Measurements from ENCODE around the gene TRIM32.
A peak's percentile ranks its signal among the peaks of the same experiment; 100 is the strongest.

TRIM32 gene

GRCh38 chr9:116687074-116687753 is at the start of gene TRIM32:
TRIM32 (plus strand) TSS chr9:116687305; CDS start chr9:116697743, 10,438 bp downstream.
- peak; percentile 75 to 77 for DNase-seq

GRCh38 chr9:116639251-116639741 is 47.8 kb upstream of the TRIM32 start:
- no peak for DNase-seq

GRCh38 chr9:116641292-116642059 is 45.6 kb upstream of the TRIM32 start:
- DNase-seq, result no peak

GRCh38 chr9:116643691-116644090 is 43.4 kb upstream of the TRIM32 start:
- DNase-seq, result no peak

- DNase-seq, result no peak
These were observed 42.9 kb upstream of the TRIM32 start for GRCh38 chr9:116644091-116644688.

- peak; percentile 53 to 65 for DNase-seq
These were observed 40.2 kb upstream of the TRIM32 start for GRCh38 chr9:116646661-116647514.

- DNase-seq, result no peak
These were observed 39.6 kb upstream of the TRIM32 start for GRCh38 chr9:116647515-116647809.

GRCh38 chr9:116653348-116654058 is 33.6 kb upstream of the TRIM32 start:
- no peak for DNase-seq

GRCh38 chr9:116654059-116654355 is 33.1 kb upstream of the TRIM32 start:
- DNase-seq, result no peak

GRCh38 chr9:116656501-116656971 is 30.6 kb upstream of the TRIM32 start:
- no peak for DNase-seq

- DNase-seq, result no peak
These were observed 30.1 kb upstream of the TRIM32 start for GRCh38 chr9:116656977-116657376.

GRCh38 chr9:116658265-116658664 is 28.8 kb upstream of the TRIM32 start:
- no peak for DNase-seq

GRCh38 chr9:116661037-116661954 is 25.8 kb upstream of the TRIM32 start:
- peak; percentile 85 to 94 for DNase-seq

GRCh38 chr9:116662646-116663310 is 24.3 kb upstream of the TRIM32 start:
- no peak for DNase-seq

- no peak for DNase-seq
These were observed 23.5 kb upstream of the TRIM32 start for GRCh38 chr9:116663581-116663980.

GRCh38 chr9:116668970-116669695 is 18.0 kb upstream of the TRIM32 start:
- DNase-seq, result no peak

- peak; percentile 8 to 31 for DNase-seq
These were observed 15.5 kb upstream of the TRIM32 start for GRCh38 chr9:116671605-116672004.

- DNase-seq, result no peak
These were observed 13.7 kb upstream of the TRIM32 start for GRCh38 chr9:116673375-116673774.

- DNase-seq, result no peak
These were observed 12.7 kb upstream of the TRIM32 start for GRCh38 chr9:116674210-116674980.
